Activated CD4-positive, alpha-beta T cell treated with anti-CD3 and anti-CD28 coated beads, Interleukin-2, amount 50 U/mL, for 48 hours (primary cell): ENCODE data around the gene ATRN.
"Not testable (repeated sequence)": the region's sequence is repeated elsewhere in the genome, so short reads cannot be mapped to it uniquely, and the experiment has no call there.

ENCODE experiments used
- DNase-seq, 2 experiments: peaks; one replicate each; pipeline ENCODE4 v3.0.0-alpha.2; 2020

The ATRN gene

DNA sequence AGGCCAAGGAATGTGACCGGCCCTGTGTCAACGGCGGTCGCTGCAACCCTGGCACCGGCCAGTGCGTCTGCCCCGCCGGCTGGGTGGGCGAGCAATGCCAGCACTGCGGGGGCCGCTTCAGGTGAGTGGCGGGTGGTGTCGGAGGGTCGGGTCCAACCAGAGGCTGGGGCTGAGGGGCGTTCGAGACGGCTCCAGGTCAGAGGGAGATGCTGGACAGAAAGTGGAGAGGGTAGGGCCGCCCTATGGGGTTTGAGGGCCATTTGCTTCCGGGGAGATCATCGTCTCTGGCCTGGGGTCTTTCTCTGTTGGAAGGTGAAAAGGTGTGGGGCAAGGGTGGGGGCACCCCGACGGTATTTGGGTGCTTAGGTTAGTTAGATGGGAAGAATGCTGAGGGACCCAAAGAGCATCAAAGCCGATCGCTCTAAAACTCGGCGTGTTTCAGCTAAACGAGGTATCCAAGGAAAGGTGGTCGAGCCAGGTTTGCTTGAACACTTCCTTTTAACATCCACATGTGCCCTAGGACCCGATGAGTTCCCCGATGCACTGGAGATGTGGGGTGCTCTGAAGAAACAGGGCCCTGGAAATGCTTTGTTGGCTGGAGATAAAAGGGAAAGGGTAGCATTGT lies 691 bp downstream of the ATRN start:
- DNase-seq = peak; percentile 5 to 13

DNA sequence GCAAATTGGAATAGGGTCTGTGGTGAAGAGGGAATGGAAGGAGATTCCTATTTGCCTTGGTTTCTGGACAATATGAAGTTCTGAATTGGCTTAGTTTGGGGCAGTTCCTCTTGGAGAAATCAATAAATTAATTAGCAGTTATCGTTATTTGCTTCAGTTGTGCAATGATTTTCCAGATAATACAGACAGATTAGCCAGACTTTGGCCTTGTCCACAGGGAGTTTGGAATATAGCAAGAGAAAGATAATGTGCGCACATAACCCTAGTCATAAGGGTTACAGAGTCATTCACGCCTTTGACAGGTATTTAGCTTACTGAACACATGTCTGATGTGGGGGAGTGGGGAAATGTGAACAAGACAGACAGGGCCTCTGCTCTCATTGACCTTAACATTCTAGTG lies 1.3 kb downstream of the ATRN start:
- no peak for DNase-seq

DNA sequence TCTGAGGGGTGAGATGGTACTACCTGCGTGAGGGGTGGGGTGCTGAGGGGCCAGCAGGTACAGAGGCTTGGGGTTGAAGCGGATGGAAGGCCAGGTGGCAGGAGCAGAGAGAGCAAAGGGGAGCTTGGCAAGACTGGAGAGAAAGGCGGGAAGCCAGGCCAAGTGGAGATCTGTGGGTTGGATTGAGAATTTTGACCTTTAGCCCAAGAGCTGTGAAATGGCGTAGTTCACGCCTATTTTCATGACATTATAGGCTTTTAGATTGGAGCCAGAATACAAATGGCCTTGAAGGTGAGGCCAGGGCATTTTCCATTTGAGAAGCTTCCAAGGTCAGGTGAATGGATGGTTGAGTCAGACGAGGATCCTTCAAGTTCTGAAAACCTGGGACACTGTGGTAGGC lies 2.5 kb downstream of the ATRN start:
- DNase-seq = no peak

GRCh38 chr20:3473944-3474343 lies 3.1 kb downstream of the ATRN start:
- DNase-seq = no peak

DNA sequence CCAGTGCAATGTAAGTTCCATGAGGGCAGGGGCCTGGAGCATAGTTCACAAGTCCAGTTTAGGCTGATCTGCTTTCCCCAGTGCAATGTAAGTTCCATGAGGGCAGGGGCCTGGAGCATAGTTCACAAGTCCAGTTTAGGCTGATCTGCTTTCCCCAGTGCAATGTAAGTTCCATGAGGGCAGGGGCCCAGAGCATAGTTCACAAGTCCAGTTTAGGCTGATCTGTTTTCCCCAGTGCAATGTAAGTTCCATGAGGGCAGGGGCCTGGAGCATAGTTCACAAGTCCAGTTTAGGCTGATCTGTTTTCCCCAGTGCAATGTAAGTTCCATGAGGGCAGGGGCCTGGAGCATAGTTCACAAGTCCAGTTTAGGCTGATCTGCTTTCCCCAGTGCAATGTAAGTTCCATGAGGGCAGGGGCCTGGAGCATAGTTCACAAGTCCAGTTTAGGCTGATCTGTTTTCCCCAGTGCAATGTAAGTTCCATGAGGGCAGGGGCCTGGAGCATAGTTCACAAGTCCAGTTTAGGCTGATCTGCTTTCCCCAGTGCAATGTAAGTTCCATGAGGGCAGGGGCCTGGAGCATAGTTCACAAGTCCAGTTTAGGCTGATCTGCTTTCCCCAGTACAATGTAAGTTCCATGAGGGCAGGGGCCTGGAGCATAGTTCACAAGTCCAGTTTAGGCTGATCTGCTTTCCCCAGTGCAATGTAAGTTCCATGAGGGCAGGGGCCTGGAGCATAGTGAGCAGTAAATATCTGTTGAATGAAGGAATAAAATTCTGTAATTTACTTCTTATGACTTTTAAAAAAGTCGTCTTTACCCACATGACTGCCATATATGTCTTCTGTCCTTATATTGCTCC lies 6.4 kb downstream of the ATRN start:
- not testable (repeated sequence) for DNase-seq

- DNase-seq = no peak
These were observed 7.2 kb downstream of the ATRN start for GRCh38 chr20:3477861-3478544.

- no peak for DNase-seq
These were observed 8.2 kb downstream of the ATRN start for GRCh38 chr20:3479025-3479424.

DNA sequence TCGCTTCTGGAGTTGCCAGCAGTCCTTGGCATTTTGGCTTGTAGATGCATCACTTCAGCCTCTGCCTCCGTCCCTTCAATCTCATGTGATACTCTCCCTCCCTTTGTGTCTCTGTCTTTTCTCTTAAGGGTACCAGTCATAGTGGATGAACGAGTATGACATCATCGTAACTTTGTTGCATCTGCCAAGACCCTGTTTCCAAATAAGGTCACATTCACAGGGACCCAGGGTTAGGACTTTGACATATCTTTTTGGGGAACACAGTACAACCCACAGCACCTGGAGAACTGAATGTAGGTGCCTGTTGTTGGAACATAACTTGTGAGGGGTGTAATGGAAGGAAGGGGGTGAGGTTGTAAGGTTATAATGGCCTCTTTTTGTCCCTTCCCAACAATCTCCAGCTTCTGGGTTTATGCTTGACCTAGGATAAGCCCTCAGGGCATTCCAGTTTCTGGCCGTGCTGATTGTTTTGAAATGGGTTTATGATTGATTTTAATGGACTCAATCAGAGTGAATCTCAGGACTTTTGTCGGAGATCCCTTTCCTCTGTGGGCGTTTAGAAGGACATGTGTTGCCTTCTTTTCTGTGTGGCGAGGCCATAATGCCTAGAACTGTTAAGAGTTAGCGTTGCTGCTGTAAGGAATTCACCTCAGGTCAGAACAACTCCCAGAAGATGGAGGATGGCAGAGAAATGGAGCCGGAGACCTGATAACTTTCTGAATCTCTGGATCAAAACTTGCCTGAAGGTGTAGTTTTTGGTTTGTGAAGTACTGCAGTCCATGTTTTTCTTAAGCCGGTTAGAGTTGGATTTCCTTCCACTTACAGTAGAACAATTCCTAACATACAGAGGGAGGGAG lies 9.2 kb downstream of the ATRN start:
- no peak for DNase-seq

DNA sequence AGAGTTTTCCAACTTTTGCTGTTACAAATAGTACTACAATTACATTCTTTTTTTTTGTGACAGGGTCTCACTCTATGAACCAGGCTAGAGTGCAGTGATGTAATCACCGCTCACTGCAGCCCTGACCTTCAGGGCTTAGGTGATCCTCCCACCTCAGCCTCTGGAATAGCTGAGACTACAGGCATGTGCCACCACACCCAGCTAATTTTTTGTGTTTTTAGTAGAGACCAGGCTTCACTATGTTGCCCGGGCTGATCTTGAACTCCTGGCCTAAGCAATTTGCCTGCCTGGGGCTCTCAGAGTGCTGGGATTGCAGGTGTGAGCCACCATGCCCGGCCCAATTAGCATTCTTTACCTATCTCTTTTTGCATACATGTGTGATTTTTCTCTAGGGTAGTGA lies 12.5 kb downstream of the ATRN start:
- DNase-seq = no peak

GRCh38 chr20:3483784-3484183 lies 13.0 kb downstream of the ATRN start:
- DNase-seq = no peak

DNA sequence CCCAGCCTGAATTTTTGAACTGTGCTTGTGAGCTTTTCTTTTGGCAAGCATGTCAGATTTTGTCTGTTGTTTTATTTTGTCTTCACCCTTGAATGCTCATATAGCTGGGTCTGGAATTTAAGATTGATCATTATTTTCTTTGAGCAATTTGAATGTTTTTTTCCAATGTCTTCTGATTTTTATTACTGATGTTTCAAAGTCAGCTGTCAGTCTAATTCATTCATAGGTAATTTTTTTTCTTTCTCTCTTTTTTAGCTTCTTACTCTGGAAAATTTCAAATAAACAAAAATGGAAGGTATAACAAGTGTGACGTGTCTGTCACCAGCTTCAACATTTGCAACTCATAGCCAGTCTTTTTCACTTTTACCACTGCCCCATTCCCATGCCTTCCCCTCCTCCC lies 15.1 kb downstream of the ATRN start:
- DNase-seq = no peak

GRCh38 chr20:3486850-3487249 lies 16.0 kb downstream of the ATRN start:
- no peak for DNase-seq

DNA sequence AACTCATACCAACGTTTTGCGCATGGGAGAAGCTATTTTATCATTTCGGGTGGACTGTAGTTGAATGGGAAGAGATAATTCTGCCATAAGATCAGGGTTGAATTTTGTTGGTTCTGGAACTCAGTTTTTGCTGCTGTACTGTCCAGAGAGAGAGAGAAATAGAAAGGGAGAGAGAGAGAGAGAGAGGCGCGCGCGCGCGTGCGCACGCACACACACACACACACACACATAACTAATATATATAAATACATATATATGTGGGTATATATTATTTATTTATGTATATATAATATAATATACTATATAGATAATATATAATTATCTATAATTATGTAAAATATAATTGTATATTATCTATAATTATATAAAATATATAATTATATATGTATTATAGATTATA lies 21.9 kb downstream of the ATRN start:
- DNase-seq = no peak

DNA sequence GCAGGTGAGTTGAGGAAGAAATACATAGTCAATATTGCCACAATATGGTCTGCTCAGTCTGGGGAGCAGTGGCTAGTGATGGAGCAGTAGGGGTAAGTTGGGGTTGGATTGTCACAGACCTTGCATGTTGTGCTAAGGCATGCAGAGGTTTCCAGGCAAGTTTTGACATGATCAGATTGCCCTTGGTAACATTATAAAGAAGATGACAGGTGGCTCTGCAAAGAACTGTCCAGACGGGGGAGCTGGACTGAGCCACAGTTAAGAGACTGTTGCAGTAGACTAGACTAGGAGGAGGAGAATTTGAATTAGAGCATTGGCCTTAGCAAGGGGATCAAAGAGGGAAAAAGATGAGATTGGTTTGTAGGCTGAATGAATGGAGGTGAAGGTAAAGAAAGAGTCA lies 23.4 kb downstream of the ATRN start:
- no peak for DNase-seq

GRCh38 chr20:3502878-3503277 lies 32.1 kb downstream of the ATRN start:
- no peak for DNase-seq

GRCh38 chr20:3505148-3505547 lies 34.3 kb downstream of the ATRN start:
- DNase-seq = no peak

DNA sequence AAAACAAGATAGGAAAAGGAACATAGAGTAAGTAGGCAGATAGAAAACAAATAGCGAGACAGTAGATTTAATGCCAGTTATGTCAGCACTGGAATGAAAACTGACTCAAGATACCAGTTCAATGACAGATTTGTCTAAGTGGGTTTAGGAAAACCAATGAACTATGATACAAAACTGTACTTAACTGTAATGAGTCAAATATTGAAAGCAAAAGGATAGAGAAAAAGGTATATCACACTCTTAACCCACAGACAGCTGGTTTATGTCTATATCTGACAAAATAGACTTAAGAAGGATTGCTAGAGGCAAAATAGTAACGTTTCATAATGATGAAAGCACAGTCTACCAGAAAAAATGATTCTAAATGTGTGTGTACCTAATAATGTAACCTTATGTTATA lies 38.2 kb downstream of the ATRN start:
- no peak for DNase-seq

DNA sequence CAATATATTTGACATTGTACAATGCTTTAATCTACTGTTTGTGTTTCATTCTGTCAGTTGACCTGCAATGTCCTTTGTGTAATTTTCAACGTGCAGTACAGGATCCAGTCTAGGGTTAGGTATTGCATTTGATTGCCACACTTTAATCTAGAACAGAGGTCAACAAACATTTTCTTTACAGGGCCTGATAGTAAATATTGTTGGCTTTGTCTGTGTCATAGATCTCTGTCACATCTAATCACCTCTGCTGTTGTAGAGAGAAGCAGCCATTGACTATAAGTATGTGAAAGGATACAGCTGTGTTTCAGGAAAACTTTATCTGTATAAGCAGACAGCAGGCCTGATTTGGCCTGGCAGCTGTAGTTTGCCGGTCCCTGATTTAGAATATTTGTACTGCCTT lies 39.3 kb downstream of the ATRN start:
- no peak for DNase-seq

DNA sequence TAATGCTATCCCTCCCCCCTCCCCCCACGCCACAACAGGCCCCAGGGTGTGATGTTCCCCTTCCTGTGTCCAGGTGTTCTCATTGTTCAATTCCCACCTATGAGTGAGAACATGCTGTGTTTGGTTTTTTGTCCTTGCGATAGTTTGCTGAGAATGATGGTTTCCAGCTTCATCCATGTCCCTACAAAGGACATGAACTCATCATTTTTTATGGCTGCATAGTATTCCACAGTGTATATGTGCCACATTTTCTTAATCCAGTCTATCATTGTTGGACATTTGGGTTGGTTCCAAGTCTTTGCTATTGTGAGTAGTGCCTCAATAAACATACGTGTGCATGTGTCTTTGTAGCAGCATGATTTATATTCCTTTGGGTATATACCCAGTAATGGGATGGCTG lies 41.4 kb downstream of the ATRN start:
- not testable (repeated sequence) for DNase-seq

DNA sequence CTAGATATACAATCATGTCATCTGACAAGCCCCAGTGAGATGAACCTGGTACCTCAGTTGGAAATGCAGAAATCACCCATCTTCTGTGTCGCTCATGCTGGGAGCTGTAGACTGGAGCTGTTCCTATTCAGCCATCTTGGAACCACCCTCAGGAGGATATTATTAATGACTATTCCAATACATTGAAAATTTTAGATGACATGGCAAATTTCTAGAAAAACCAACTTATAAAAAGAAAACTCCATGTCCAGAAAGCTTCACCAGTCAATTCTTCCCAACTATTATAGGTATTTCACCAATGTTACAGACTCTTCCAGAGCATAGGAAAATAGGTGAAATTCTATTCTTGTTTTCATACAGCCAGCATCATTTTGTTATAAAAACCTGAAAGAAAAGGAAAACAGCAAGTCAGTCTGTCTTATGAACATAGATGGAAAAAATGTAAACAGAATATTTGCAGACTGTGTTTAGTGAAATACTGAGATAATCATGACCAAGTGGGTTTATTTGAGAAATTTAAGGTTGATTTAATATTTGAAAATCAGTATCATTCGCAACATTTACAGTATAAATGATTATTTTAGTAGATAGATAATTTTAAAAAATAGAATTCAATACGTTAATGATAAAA lies 43.3 kb downstream of the ATRN start:
- DNase-seq = no peak

DNA sequence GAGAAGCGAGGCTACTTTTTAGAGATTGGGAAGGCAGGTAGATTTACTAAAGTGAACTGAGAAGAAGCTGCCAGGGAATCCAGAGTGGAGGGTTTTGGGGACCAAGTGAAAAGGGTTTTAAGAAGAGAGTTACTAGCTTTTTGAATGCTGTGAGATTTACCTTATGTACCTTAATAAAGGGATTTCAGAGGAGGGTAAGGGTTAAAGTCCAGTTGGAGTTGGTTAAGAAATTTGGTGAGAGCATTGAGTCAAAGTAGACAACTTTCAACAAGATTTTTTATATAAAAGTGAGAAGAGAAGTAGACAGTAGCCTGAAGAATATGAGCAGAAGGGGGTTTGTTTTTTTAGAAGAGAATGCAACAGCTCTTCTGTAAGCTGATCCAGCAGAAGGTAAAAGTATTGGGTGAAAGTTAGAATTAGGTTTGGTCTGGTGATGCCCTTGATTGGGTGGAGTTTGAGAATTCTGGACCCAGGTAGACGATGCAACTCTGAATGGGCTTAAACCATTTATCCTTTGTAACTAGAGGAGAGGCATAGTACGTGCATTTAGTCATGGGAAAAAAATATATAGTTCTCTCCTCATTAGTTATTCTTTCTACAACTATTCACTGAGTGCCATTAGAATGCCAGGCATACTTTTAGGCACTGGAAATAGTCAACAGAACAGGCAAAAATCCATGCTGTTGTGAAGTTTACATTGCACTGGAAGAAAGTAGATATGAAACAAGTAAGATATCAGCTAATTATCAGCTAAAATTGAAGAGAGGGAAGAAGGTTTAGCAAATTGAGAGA lies 44.8 kb downstream of the ATRN start:
- DNase-seq = no peak
